Kidney epithelial cell (primary cell): ENCODE measurements around the gene KDM2B. TPM values are rescaled to one million over a fixed set of nuclear protein-coding genes. Genes with fewer than 3 reads are reported as not detected.

Source experiments
- DNase-seq: peaks from one replicate; pipeline ENCODE4 v3.0.0-alpha.2; 2010; ENCODE audit warnings: low read depth
- H3K27me3 ChIP-seq: 2 replicates; pipeline ENCODE4 v1.6.0; 2011; ENCODE audit warnings: low read length; ENCODE audit not compliant: control insufficient read depth, insufficient read depth
- H3K36me3 ChIP-seq: 2 replicates; pipeline ENCODE4 v1.5.1; 2011; ENCODE audit warnings: low read length; ENCODE audit not compliant: control insufficient read depth, insufficient read depth
- H3K4me3 ChIP-seq: 2 replicates; pipeline ENCODE4 v1.5.1; 2011; ENCODE audit warnings: low read depth, mild to moderate bottlenecking, control low read depth, low read length
- total RNA-seq: library from RNA; depleted of rRNA; stranded (reverse); fragments of >200 nt; gene quantifications from 2 replicates; pipeline ENCODE4 v1.2.3, GENCODE V29; 2015
- TF ChIP-seq, protein P1 (sequence below): IDR thresholded peaks from 2 replicates; pipeline ENCODE4 v1.5.1; 2011; ENCODE audit warnings: mild to moderate bottlenecking, moderate library complexity, low read length, control low read depth, inconsistent platforms; ENCODE audit not compliant: insufficient read depth, poor library complexity, severe bottlenecking

Gene KDM2B
- total RNA-seq, 1 donor from 2014 or later = 34.7 TPM

DNA sequence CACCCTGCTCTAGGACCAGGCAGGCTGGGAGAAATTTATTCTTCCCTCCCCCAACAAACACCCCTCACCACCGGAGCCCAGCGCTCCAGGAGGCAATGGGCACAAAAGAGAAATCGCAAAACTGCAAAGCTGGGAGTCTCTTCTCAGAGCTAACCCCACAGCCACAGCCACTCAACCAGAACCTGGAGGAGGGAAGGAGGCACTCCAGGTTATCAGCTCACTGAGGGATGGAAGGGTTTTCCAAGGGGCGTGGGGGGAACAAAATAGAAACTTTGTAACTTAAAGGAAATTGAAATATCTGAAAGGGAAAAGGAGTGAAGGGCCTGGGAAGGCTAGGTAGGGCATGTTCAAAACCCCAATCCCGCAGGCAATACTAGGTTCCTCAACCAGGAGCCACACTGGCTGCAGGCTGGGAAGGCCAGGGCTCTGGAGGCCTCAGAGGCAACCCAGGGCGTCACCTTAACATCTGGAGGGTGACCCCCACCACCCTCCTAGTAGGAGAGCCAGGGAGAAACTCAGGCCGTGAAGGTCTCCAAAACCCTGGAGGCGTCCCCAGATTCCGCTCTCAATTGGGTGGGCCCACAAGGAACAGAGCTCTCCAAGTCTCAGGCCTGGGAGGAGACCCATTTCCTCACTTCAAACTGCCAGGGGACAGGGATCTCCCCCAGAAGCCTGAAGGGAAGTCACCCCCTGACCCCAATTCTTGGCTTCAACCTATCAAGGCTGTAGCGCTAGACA lies 3.2 kb downstream of the KDM2B start:
- no peaks in the 10 kb centered on the region for H3K36me3 ChIP-seq

DNA sequence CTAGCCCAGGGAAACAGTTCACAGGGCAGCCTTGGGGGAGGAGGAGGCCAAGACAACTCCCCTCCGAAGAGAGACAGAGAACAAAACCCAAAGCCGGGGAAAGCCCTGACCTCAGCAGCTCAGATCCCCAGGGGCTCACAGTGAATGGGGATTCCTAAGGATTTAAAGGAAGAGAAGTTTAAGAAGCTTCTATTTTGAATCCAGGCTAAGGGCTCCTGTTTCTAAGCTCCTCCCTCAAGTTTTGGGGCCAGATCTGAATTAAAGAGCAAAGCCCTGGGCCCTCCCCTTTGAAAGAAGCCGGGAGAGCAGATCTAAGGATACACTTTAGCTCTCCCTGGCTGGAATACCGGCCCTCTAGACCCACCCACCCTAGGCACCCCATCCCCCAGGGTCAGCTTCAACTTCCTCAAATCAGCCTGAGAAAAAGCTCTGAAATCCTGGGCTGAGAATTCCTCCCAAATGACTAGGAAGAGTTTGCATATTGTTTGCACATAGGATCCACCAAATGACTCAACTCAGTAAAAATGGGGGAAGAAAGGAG lies 3.9 kb downstream of the KDM2B start:
- no peak overlapping the region for H3K4me3 ChIP-seq
- peak; percentile 68 for DNase-seq
- H3K27me3 ChIP-seq = no peaks in the 10 kb centered on the region
- TF ChIP-seq, protein P1, sequence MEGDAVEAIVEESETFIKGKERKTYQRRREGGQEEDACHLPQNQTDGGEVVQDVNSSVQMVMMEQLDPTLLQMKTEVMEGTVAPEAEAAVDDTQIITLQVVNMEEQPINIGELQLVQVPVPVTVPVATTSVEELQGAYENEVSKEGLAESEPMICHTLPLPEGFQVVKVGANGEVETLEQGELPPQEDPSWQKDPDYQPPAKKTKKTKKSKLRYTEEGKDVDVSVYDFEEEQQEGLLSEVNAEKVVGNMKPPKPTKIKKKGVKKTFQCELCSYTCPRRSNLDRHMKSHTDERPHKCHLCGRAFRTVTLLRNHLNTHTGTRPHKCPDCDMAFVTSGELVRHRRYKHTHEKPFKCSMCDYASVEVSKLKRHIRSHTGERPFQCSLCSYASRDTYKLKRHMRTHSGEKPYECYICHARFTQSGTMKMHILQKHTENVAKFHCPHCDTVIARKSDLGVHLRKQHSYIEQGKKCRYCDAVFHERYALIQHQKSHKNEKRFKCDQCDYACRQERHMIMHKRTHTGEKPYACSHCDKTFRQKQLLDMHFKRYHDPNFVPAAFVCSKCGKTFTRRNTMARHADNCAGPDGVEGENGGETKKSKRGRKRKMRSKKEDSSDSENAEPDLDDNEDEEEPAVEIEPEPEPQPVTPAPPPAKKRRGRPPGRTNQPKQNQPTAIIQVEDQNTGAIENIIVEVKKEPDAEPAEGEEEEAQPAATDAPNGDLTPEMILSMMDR = no peak
- no peaks in the 10 kb centered on the region for H3K36me3 ChIP-seq

More for the DNA sequence above, 3.2 kb downstream of the KDM2B start:
- H3K4me3 ChIP-seq = no peak overlapping the region
- DNase-seq = no peak
- TF ChIP-seq, protein P1 = no peak
- no peaks in the 10 kb centered on the region for H3K27me3 ChIP-seq

DNA sequence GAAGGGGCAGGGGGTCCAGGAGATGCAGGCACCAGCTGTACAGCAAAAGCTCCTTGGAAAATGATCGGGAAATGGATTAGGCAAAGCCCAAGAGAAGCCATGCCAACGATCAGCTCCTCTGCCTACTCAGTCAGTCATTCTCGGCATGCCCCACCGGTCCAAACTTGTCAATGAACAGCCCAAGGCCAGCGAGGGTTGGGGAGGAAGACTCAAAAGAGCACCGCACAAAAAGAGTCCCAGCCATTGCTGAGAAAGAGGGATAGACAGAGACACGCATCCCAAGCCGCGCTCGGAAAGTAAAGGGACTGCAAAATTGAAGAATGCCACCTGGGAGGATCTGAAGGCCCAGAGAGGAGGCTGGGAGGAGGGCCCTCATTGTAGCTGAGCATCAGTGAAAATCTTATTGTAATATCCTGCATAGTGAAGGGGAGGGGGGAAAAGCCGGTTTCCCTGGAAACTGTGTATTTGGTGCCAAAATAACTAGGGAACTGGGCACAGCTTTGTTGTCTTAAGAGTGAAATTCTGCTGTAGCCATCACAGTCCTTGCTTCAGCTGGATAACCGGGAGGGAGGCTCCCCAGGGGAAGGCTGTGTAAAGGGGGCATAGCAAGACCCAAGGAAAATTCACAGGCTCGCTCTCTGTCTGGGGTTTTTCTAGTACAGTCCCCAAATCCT lies 4.7 kb downstream of the KDM2B start:
- TF ChIP-seq, protein P1 = no peak
- DNase-seq = no peak
- Histone ChIP-seq H3K27me3 (no peaks in the 10 kb centered on the region), H3K4me3 (no peak overlapping the region), H3K36me3 (no peaks in the 10 kb centered on the region)

DNA sequence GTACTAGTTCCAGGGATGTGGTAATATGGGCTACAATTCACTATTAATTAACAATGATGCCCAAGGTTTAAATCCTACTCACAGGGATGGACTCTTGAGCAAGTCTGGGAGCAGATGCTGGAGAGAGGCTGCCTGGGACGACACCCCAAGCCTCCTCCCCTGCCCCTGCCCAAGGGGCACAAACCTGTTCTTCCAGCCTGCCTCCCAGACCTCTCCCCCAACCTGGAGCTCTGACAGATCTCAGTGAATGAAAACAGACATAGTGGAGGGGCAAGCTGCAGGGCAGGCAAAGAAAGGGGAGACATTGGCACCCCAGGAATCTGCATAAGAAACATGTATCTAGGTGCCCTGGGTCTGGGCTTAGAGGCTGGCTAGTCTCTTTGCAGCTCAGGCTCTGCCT lies 5.8 kb downstream of the KDM2B start:
- H3K27me3 ChIP-seq = no peaks in the 10 kb centered on the region
- H3K36me3 ChIP-seq = no peaks in the 10 kb centered on the region
- no peak overlapping the region for H3K4me3 ChIP-seq
- no peak for DNase-seq
- TF ChIP-seq, protein P1 = no peak

DNA sequence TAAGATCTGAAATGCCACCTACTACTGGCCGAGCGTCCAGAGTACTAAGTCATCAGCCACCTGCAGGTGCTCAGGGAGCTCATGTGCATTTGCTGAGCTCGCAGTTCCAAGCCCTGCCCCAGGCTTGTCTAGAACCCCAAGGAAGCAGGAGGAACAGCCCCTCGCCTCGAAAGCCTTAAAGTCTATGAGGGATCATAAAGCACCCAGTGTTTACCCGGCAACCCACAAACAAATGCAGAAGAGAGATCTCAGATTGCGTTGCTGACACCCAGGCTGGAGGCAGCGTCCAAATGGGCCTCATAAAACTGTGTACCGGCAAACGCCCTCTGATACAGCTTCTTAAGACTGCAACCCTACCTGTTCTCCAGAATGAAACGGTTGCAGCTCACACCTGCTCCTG lies 6.8 kb downstream of the KDM2B start:
- Histone ChIP-seq H3K27me3 (no peaks in the 10 kb centered on the region), H3K4me3 (no peak overlapping the region), H3K36me3 (no peaks in the 10 kb centered on the region)
- TF ChIP-seq, protein P1 = no peak
- no peak for DNase-seq
